Activated gamma-delta T cell treated with anti-CD3 and anti-CD28 coated beads, Interleukin-2, amount 50 U/mL, for 16 hours (primary cell): ENCODE data around the gene CCER1.

Source experiments
- DNase-seq: peaks from one replicate; pipeline ENCODE4 v3.0.0-alpha.2; 2020; ENCODE audit warnings: low read depth

The CCER1 gene

DNA sequence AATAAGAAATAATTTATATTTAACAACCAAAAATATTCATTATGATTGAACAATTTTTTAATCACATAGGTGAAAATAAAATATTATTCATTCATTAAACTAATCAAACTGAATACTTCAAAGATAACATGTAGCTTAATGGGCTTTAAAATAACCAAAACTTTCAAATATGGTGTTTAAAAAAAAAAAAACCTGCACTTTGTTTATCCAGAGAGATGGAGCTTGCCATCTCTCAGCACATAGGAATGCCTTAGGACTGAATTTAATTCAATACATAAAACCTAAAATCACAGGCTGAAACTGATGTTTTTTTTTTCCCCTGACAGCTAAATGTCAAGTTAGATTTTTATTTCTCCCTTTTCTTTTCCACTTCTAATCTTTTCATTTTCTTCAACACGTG, 14.4 kb upstream of the CCER1 start:
- no peak for DNase-seq

DNA sequence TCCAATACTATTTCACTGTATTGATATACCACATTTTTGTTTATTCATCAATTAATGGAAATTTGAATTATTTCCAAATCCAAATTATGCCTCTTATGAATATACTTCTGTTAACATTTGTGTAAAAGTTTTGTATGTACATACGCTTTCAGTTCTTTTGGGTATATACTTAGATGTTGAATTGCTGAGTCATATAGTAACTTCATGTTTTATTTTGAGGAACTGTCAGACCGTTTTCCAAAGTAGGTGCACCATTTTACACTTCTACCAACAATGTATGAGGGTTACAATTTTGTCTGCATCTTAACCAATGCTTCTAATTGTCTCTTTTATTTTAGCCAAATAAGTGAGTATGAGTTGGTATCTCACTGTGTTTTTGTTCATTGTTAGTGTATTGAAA, 10.2 kb upstream of the CCER1 start:
- no peak for DNase-seq

DNA sequence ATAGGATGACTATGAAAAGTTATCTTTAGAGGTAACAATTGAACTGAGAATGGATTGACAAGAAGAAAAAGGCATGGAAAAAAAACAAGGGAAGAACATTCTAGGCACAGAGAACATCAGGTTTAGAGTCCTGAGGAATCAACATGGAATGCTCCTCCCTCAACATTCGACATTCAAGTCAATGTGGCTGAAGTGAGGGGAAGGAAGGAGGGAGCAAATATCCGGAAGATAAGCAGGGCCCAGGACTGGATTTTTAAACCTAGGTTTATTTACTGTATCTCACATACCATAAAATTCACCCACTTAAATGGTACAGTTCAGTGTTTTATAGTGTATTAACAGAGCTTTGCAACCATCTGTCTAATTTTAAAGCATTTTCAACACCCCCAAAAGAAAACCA, 9.6 kb upstream of the CCER1 start:
- DNase-seq, result no peak

DNA sequence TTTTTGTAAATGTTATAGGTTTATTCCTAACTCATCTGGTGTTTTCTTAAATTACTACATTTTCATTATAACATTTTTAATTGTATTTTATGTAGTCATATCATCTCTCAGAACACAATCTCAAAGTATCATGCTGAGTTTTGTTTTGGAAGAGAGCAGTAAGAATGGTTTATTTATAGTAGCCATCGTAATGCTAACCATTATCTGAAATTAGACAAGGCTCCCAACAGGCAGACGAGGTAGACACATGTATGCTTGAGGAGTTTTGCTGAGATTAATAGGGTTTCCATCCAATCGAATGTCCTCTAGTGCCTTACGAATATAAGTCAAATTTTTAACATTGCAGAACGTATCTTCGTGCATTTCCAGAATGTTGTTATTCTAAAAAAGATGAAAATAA, 9.0 kb upstream of the CCER1 start:
- DNase-seq, result no peak

DNA sequence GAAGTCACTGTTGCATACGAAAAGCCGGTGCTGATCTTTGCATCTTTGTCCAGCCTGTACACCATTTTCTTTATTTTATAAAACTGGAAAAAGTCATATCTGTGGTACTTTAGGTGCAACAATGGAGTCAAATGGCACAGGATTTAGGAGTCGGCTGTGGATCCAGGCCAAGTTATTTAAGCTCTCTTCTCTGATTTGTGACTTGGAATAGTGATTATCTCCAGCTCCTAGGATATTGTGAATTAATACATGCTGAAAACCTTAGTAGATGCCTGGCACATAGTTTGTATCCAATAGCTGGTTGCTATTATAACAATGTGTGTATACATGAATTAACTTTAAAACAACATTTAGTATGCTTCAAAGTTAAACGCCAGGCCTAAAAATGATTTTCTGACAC, 6.2 kb upstream of the CCER1 start:
- no peak for DNase-seq

DNA sequence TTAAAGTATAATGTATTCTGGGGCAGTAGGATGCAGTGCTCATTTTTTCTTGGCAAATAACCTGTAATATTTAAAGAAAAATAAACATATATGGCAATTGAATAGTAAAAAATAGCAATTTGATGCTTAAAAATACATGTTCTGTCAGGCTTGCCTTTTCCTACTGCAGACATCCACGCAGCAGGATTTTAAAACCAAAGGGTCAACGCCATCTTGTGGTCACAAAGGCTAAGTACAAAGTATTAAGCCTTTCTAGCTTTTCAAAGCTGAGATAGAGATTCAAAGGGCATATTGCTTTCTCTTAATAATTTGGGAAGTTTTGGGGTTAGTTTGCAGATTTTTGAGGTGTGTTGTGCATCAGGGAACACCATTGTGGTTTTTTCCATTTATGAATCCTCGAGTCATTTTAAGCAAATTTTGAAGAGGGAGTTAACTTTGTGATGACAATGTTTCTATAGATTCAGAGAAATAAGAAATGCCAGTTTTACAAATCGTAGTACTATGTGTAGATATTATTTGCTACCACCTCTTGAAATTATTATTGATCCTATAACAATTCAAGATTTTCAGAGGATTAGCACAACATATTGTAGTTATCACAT, 4.7 kb upstream of the CCER1 start:
- DNase-seq, result no peak

DNA sequence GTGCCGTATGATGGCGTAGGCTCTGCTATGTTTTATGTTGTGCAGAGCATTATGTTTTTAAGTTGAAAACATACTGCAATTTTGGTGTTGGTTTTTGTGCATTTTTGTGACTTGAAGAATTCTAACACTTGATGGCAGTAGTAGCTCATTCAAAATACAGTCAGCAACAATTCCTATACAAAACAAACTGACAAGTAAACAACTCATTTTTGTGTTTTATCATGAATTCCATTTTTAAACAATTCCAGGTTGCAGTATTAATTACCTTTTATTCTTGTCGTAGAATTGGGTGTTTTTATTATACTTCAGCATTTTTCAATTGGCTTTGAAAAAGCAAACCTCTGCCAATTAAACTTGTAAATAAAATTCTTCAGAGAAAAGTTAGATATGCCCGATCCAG, 4.1 kb upstream of the CCER1 start:
- no peak for DNase-seq

DNA sequence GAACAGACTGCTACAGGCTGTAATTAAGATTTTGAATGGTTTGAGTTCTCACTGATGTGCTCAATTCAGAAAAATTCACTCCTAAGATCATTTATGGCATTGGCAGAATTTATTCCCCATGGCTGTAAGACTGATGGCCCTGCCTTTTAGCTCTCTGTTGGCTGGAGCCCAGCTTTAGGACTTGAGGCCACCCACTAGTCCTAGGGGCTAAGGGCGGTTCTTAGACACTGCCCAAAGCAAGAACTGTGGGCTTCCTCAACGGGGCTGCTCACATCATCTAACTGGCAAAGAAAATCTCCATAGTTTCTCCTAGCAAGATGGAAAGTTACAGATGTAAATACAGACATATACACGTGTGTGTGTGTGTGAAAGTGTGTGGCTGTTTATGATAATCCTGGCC, 3.4 kb upstream of the CCER1 start:
- no peak for DNase-seq

DNA sequence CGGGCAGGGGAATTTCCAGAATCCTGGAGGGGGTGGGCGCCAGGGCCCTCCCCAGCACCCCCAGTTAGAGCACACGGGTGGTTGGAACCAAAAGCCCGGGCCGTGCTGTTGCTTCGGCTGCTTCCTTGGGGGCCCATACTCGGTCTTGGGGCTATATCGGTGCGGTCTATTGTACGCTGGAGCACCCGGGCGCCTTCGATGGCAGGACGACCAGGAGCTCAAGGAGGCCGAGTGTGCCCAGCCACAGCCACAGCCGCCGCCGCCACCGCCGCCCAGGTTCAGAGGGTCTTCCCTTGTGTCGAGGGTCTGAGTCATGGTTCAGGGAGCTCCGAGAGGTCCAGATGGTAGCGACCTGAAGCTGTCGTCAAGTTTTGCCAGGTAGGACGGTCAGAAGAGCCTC, 548 bp downstream of the CCER1 start:
- DNase-seq, result no peak

DNA sequence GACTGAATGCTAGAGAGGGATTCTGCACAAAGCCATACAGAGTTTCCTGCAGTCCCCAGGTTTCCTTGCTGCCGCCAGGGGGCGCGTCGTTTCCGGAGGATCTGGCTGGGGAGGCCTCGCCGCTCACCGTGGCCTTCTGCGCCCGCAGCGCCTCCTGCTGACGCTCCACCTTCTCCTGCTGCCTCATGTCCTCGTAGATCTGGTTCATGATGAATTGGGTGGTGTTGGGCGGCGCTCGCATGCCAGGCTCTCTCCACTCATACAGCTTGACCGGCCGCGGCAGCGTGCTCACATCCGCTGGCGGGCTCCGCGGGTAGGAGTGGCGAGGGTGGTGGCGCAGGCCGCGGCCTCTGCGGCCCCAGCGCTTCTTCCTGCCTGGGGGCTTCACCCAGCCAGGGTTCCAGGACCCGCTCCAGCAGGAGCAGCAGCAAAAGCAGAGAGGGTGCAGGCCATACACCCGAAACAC, 987 bp downstream of the CCER1 start:
- no peak for DNase-seq

DNA sequence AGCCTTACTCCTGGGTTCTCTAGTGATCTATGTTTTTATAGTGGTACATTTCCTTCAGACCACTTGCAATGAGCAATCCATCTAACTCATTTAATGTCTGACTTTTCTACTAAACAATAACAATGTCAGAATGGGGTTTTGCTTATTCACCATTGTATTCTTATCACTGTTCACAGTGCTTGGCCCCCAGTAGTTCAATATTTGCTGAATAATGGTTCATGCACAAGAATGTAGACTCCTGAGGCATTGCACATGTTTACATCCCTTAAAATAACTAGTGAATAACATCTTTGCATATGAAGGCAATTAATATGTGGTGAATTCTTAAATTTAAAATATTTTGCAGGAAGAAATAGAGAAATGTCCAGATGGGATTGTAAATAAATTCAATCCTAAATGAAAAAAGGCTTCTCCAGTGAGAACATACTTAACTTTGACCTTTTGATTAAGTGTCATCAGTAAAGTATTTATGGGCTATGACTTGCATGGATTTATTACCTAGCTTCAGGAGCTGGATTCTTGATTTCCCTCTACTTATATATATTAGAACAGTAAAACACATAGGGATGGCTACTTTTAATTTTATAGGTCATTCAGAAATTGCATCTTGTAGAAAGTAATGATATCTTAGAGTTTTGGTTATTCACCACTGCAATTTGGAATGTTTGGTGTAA, 3.4 kb downstream of the CCER1 start:
- DNase-seq, result no peak

DNA sequence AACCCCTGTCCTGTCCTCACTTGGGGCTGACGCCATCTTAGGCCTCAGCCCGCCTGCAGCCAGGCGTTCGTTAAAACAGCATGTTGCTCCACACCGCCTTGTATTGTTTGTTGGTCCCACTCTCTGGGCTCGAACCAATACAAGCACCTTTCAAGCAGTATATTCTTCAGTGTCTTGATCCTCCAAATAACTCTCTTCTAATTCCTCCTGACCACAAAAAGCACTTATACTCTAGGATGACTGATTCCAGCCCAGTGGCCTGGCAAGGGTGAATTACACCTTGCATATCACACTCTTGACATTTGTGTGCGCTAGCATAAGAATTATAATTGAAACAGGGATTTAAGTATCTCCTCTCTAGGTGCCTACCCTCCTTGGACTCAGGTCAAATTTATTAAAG, 7.1 kb downstream of the CCER1 start:
- DNase-seq, result no peak

DNA sequence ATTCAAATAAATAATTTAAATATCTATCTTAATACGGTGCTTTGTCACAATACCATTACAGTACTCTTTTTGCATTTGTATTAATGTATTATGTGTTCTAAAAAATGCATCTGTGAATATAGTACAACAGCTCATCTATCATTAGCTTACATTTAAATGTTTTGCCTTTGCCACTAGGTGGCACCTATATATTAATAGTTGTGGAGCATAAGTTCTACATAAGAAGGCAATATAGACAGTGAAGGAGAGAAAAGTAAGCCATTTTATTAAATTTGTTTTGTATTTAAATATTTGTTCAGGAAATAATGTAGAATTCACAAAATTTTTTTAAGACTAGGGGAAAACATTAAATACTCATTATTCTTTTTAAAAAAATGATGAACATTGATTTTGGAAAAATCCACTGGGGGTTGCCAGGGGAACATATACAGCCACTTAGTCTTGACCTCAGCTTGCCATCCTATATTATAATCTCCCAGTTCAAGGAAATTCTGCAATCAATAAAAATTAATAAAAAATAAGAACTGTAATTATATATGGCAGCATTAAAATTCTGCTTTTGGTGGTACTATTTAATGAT, 9.8 kb downstream of the CCER1 start:
- no peak for DNase-seq

DNA sequence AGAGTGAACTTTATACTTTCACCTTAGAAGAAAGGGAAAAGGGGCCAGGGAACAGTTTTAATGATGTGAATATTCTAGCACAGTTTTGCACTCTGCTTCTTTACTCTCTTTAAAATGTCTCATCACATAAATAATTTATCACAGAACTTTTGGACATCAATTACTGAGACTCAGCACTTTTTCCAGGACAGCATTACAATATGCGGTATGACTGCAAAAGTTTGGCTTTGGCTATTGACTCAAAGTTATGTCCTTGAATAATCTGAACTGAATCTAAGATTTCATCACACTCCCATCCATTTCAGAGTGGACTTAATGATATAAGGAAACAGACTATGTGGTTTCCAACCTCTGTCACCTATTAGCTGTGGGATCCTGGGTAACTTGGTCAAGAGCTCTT, 11.7 kb downstream of the CCER1 start:
- DNase-seq, result no peak

DNA sequence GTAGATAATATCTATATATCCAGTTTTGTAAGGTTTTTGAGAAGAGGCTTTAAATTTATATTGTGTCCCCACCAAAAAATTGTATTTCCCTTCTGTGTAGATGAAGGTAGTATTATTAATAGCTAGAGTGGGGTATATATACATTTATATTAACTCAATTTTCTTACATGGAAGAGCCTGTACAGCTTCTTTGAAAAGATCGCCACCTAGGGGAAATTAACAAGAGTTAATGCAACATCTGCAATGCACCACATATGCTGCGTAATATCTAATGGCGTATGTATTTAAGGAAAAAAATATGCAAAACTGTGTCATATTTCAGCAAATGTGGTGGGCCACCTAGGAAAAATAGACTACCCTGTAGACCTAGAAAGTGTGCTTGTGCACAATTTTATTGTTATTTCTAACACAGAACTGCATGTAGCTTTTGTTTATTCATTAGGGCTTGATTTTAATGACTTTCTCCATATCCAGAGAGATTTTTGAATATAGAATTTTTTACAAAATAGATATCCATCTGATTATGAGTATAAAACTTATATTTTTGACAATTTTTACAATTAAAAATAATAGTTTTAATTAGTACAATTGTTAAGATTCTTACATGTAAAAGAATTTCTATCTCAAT, 14.0 kb downstream of the CCER1 start:
- DNase-seq, result no peak

DNA sequence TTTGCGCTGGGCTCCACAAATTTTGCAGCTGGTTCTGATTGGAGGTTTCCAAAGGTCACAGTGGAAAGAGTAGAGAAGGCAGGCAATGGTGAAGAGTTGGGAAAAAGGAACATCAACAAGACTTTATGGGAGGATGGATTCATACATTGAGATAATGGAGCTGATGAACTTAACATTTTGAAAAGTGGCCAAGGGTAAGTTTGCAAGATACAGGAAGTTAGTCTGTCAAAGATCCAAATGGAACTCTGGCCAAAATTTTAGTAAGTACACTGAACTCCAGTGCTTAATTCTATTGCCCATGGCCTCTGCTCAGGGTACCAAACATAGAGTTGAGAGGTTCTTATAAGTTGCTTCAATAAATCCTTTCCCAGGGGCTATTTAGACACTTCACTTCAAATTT, 15.6 kb downstream of the CCER1 start:
- no peak for DNase-seq

DNA sequence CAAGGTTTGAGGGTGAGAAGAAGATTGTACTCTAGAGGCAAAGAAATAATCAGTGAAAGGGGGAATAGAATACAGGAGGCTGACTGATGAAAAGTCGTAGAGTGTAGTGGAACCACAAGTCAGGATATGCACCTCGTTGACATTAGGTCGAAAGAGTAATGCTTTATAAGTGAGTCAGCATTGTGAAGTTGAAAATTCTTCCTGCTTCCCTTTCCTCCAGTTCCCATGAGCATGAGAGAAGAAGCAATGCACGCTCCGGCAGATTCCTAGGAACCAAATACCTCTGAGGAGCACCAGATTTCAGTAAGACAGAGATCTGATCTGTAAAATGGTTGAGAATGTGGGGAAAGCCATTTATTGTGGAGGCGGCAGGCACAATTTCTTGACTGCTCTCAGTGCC, 16.5 kb downstream of the CCER1 start:
- DNase-seq, result no peak

DNA sequence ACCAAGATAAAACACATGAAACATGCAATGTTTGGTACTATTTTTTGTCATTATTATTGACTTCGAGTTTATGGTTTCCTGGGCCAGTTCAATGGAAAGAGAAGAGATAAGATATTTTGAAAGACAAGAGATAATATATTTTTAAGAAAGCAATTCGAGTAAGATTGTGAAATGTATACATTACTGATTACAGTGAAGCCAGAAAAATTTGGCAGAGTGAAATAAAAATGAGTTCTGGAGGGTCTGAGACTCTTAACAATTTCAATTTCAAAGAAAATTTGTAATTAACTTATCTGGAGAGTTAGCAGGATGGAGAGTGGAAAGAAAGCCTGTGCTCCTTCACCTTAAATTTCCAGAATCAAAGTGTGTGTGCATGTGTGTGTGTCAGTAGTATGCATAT, 17.3 kb downstream of the CCER1 start:
- DNase-seq, result no peak

DNA sequence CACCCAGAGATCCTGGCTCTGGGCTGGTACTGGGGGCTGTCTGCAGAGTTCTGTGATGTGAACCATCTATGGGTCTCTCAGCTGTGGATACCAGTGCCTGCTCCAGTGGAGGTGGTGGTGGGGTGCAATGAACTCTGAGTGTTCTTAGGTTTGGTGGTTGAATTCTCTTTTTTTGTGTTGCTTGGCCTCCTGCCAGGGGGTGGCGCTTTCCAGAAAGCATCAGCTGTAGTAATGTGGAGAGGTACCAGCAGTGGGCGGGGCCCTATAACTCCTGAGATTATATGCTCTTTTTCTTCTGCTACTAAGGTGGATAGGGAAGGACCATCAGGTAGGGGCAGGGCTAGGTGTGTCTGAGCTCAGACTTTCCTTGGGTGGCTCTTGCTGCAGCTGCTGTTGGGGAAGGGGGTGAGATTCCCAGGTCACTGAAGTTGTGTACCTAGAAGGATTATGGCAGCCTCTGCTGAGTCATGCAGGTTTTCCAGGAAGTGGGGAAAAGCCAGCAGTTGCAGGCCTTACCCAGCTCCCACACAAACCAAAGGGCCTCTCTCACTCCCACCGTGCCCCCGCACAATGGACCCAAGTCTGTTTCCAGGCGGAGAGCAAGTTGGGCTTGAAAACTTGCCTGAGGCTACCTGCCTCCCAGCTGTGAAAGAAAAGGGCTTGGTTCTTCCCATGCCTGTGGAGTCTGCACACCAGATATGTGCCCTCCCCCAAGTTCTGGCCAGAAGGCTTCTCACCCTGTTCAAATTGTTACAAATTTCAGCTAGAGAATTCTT, 18.6 kb downstream of the CCER1 start:
- no peak for DNase-seq

DNA sequence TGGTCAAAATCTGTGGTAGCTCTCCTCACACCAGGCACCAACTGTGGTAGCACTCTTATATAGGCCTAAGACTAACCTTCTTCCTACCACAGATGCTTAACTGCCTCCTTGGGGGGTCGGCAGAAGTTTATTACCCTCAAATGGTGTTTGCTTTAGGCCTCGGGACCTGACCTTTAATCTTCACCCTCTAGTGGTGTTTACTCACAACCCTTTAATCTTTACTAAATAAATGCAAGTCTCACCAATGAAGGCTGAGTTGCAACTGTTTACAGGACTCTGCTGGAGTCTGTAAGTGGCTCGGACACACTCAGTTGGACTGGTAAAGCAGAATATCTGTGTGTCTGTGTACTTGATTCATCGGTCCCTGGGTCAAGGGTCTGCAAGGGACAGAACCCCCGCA, 29.4 kb downstream of the CCER1 start:
- no peak for DNase-seq

DNA sequence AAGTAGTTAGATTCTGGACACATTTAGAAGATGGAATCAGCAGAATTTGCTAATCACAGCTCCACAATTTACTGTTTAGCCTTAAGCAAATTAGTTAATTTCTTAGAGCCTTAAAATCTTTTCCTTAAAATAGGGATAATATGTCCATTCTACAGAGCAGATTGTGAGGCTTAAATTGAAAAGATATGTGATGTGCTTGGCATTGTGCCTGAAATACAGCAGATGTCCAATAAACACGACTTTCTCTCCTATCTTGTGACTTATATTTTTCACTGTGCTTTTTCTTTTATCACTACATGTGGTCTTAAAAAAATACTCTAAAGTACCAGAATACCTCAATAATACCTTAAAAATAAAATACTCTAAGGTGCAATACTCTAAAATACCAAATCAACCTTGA, 30.6 kb downstream of the CCER1 start:
- no peak for DNase-seq

DNA sequence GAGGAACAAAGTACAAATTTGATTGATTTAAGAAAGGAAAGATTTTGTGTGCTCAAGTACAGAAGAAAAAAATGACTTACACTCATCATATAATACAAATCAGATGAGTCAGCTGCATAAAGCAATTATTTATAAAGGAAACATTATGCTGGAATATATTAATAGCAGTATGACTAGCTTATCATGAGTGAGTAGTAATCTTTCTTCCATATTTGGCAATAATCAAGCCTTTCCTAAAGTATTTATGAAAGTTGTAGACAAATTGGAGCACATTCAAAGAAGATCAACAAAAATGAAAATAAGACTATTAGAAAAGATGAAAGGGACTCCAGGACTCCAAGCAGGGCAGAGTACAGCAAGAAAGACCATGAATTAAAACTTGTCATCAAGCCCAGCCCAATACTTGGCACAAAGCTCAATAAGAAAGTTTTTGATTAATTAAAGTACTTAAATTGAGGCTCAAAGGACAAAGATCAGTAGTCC, 32.8 kb downstream of the CCER1 start:
- no peak for DNase-seq

DNA sequence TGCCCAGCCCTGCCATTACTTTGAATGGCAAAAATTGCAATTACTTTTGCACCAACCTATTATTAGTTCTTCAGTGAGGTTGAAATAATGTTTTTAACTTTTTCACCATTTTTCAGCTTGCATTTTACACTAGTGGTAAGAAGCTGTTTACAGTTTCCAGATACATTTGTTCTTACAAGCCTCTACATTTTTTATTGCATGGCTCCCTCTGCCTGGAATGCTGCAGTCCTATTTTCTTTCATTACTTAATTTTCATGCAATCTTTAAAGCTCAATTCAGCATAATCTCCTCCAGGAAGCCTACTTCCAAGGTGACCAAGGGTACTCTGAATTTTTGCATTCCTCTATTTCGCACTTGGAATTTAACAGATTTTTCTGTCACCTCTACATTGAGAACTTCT, 33.4 kb downstream of the CCER1 start:
- DNase-seq, result no peak
